Mammary epithelial cell (primary cell): ENCODE measurements around the gene FAM229B.

Source experiments
- EZH2 ChIP-seq: IDR thresholded peaks from 2 replicates; pipeline ENCODE4 v1.6.1; 2012; ENCODE audit warnings: low read length, inconsistent platforms, borderline replicate concordance
- TF ChIP-seq, protein P1 (sequence below), 2 donors: IDR thresholded peaks in 1 of 2; conservative IDR thresholded peaks in 1 of 2; 2 replicates each; pipeline ENCODE4 v1.5.1; 2011 to 2012; ENCODE audit warnings: inconsistent platforms in 2 of 2, low read length in 2 of 2, mild to moderate bottlenecking in 2 of 2, control low read depth in 1 of 2, low read depth in 1 of 2; ENCODE audit not compliant: insufficient read depth in 1 of 2; ENCODE audit errors: extremely low read depth in 1 of 2

- TF ChIP-seq, protein P1, sequence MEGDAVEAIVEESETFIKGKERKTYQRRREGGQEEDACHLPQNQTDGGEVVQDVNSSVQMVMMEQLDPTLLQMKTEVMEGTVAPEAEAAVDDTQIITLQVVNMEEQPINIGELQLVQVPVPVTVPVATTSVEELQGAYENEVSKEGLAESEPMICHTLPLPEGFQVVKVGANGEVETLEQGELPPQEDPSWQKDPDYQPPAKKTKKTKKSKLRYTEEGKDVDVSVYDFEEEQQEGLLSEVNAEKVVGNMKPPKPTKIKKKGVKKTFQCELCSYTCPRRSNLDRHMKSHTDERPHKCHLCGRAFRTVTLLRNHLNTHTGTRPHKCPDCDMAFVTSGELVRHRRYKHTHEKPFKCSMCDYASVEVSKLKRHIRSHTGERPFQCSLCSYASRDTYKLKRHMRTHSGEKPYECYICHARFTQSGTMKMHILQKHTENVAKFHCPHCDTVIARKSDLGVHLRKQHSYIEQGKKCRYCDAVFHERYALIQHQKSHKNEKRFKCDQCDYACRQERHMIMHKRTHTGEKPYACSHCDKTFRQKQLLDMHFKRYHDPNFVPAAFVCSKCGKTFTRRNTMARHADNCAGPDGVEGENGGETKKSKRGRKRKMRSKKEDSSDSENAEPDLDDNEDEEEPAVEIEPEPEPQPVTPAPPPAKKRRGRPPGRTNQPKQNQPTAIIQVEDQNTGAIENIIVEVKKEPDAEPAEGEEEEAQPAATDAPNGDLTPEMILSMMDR (conservative IDR thresholded peaks at IDR 0.05 in 1 of 2, IDR thresholded peaks at IDR 0.05 in 1 of 2; ENCODE audit: extremely low read depth in 1 of 2, insufficient read depth in 1 of 2, low read depth in 1 of 2, low read length in 2 of 2): no peak
- no peak for TF ChIP-seq EZH2
Measured at GRCh38 chr6:112044196-112044595, 43.2 kb upstream of the FAM229B start.
